Measurements from ENCODE around the gene ARHGAP5. TPM values are rescaled to one million over a fixed set of nuclear protein-coding genes. Genes with fewer than 3 reads are reported as not detected.

Gene ARHGAP5
- total and polyA plus RNA-seq, 2 donors (not counting 1 experiment from before 2014, with no cell fraction given): 6.4 to 65.0 TPM

DNA sequence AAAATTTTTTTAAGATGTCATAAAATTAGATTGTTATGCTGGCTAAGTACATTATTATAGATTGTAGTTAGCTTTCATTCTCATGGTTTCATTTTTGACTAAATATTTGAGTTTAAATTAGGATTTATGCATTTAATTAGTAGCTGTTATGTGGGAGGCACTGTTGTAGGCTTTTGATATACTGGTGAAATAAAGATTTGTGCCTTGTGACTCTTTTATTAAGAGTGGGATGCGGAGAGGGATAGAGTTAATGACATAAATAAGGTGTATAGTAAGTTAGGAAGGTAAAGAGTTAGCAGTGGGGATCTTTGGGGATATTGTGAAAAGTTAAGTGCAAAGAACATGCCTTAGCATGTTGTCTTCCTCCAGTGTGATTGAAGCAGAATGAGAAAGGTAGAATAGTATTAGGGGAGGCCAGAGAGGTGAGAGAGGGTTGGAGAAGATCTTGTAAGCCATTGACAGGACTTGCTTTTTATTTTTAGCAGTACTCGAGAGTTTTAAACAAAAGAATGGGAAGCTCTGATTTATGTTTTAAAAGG is 8.8 kb downstream of the ARHGAP5 start:
- H3K4me1 Mint-ChIP-seq: peaks cover 34% of the 10 kb centered on the region
- 93% methylated on average over 2 of the region's 2 CpGs for WGBS (ENCODE audit: insufficient coverage)
- CTCF ChIA-PET: interaction anchor here (0.8 to 1.8 kb wide), 3 partner anchors 12 to 167 kb away, joined by 4 to 9 read pairs (median 8); no protein-coding TSS in a partner anchor
- Histone ChIP-seq H3K36me3 (replicated peaks in 1 of 2; ENCODE audit: control extremely low read depth in 1 of 2, control insufficient read depth in 1 of 2, extremely low read depth in 1 of 2, insufficient read depth in 2 of 2, low read length in 1 of 2) (peaks cover 3 to 6% of the 10 kb centered on the region in 2 experiments), H3K9ac (ENCODE audit: low read length) (no peak overlapping the region), H3K4me3 (ENCODE audit: control extremely low read depth in 1 of 5, extremely low read depth in 1 of 5, insufficient read depth in 1 of 5, low read depth in 2 of 5, low read length in 4 of 5) (no peak overlapping the region), H3K79me2 (ENCODE audit: control insufficient read depth, insufficient read depth, low read length) (peaks cover 72% of the 10 kb centered on the region), H3K4me2 (replicated peaks; ENCODE audit: low read depth, low read length, poor library complexity, severe bottlenecking) (no peak overlapping the region), H4K20me1 (ENCODE audit: control insufficient read depth, insufficient read depth, low read length, poor library complexity, severe bottlenecking) (peaks cover 46% of the 10 kb centered on the region), H3K27me3 (replicated peaks in 1 of 4; ENCODE audit: control extremely low read depth in 1 of 4, control insufficient read depth in 3 of 4, insufficient read depth in 4 of 4, low read length in 3 of 4) (no peaks in the 10 kb centered on the region), H3K4me1 (ENCODE audit: control insufficient read depth in 2 of 2, insufficient read depth in 2 of 2, low read length in 2 of 2) (no peaks in the 10 kb centered on the region), H3K9me3 (ENCODE audit: control extremely low read depth in 1 of 3, control insufficient read depth in 2 of 3, insufficient read depth in 1 of 3, low read length in 2 of 3) (no peaks in the 10 kb centered on the region), H2AFZ (ENCODE audit: insufficient read depth, low read depth, low read length, poor library complexity, severe bottlenecking) (no peak overlapping the region), H3K27ac (ENCODE audit: low read length in 2 of 2) (no peak overlapping the region)
- H3K4me3 Mint-ChIP-seq: no peak overlapping the region
- intact Hi-C loops (cut with micrococcal nuclease): no loop called here
- TF ChIP-seq, protein P1, sequence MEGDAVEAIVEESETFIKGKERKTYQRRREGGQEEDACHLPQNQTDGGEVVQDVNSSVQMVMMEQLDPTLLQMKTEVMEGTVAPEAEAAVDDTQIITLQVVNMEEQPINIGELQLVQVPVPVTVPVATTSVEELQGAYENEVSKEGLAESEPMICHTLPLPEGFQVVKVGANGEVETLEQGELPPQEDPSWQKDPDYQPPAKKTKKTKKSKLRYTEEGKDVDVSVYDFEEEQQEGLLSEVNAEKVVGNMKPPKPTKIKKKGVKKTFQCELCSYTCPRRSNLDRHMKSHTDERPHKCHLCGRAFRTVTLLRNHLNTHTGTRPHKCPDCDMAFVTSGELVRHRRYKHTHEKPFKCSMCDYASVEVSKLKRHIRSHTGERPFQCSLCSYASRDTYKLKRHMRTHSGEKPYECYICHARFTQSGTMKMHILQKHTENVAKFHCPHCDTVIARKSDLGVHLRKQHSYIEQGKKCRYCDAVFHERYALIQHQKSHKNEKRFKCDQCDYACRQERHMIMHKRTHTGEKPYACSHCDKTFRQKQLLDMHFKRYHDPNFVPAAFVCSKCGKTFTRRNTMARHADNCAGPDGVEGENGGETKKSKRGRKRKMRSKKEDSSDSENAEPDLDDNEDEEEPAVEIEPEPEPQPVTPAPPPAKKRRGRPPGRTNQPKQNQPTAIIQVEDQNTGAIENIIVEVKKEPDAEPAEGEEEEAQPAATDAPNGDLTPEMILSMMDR (IDR thresholded peaks at IDR 0.05): no peak
- no peak for TF ChIP-seq EZH2 (IDR thresholded peaks at IDR 0.05; ENCODE audit: borderline replicate concordance, insufficient read depth, low read depth, low read length, poor library complexity, severe bottlenecking)
- no peaks in the 10 kb centered on the region for H3K9me3 Mint-ChIP-seq (ENCODE audit: insufficient read depth)
- no peaks in the 10 kb centered on the region for H3K27me3 Mint-ChIP-seq
- ATAC-seq (ENCODE audit: low read depth) (no peak), DNase-seq (no peak)
- POLR2A ChIA-PET: no interaction called here
- H3K27ac Mint-ChIP-seq: no peak overlapping the region

DNA sequence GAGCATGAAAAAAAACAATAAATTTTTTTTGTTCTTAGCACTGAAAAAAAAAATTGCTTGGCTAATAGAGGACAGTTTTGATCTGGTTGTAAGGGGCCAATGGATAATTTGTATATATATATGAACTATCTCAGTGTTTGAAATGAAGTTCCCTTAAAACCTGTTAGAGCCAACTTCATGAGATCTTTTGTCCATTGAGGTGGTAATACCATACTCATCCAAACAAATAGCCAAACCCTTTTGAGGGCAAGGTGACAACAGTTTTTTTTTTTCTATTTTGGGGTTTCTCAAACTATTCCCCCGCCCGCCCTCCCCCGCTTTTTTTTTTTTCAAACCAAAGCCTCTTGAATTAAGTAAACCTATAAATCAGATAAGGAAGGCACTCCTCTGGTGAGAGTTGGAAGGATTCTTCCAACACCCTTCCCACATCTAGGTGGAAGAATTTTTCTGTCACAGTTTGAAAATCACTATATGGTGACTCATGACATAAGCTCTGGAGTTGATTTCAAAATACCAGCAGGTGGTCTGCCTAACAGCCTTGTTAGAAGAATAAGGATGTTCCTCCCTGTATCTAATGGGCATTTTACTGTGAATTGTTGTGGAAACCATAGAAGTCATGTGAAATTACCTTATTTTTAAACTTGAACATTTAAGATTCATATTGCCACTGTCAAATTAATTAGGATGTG is 10.2 kb downstream of the ARHGAP5 start:
- intact Hi-C loops (cut with micrococcal nuclease): no loop called here
- peaks cover 24% of the 10 kb centered on the region for H3K4me1 Mint-ChIP-seq
- no CpG with 5 or more reads among the region's 3 CpGs for WGBS (ENCODE audit: insufficient coverage)
- no peak overlapping the region for H3K27ac ChIP-seq (ENCODE audit: low read length in 2 of 2)
- no peaks in the 10 kb centered on the region for H3K4me1 ChIP-seq (ENCODE audit: control insufficient read depth in 2 of 2, insufficient read depth in 2 of 2, low read length in 2 of 2)
- peaks cover 35% of the 10 kb centered on the region for H4K20me1 ChIP-seq (ENCODE audit: control insufficient read depth, insufficient read depth, low read length, poor library complexity, severe bottlenecking)
- H3K4me2 ChIP-seq (replicated peaks; ENCODE audit: low read depth, low read length, poor library complexity, severe bottlenecking): no peak overlapping the region
- H3K27me3 ChIP-seq (replicated peaks in 1 of 4; ENCODE audit: control extremely low read depth in 1 of 4, control insufficient read depth in 3 of 4, insufficient read depth in 4 of 4, low read length in 3 of 4): no peaks in the 10 kb centered on the region
- H3K9ac ChIP-seq (ENCODE audit: low read length): no peak overlapping the region
- ChIA-PET CTCF (no interaction called here), POLR2A (no interaction called here)
- H2AFZ ChIP-seq (ENCODE audit: insufficient read depth, low read depth, low read length, poor library complexity, severe bottlenecking): no peak overlapping the region
- DNase-seq (no peak), ATAC-seq (ENCODE audit: low read depth) (no peak)
- peaks cover 4 to 19% of the 10 kb centered on the region in 2 experiments for H3K36me3 ChIP-seq (replicated peaks in 1 of 2; ENCODE audit: control extremely low read depth in 1 of 2, control insufficient read depth in 1 of 2, extremely low read depth in 1 of 2, insufficient read depth in 2 of 2, low read length in 1 of 2)
- no peaks in the 10 kb centered on the region for H3K9me3 Mint-ChIP-seq (ENCODE audit: insufficient read depth)
- no peak for TF ChIP-seq EZH2 (IDR thresholded peaks at IDR 0.05; ENCODE audit: borderline replicate concordance, insufficient read depth, low read depth, low read length, poor library complexity, severe bottlenecking)
- TF ChIP-seq, protein P1 (IDR thresholded peaks at IDR 0.05): no peak
- peaks cover 58% of the 10 kb centered on the region for H3K79me2 ChIP-seq (ENCODE audit: control insufficient read depth, insufficient read depth, low read length)
- H3K4me3 ChIP-seq (ENCODE audit: control extremely low read depth in 1 of 5, extremely low read depth in 1 of 5, insufficient read depth in 1 of 5, low read depth in 2 of 5, low read length in 4 of 5): no peak overlapping the region
- no peak overlapping the region for H3K27ac Mint-ChIP-seq
- no peak overlapping the region for H3K4me3 Mint-ChIP-seq
- no peaks in the 10 kb centered on the region for H3K27me3 Mint-ChIP-seq
- no peaks in the 10 kb centered on the region for H3K9me3 ChIP-seq (ENCODE audit: control extremely low read depth in 1 of 3, control insufficient read depth in 2 of 3, insufficient read depth in 1 of 3, low read length in 2 of 3)

All from B cell (primary cell).